Retina (tissue), 1 donor: ENCODE results near the gene RAD51D.

Experiments used
- DNase-seq: peaks from one replicate; pipeline ENCODE4 v3.0.0-alpha.2; 2016

Gene RAD51D

GRCh38 chr17:35089586-35090296, 29.9 kb downstream of the RAD51D start:
- DNase-seq: no peak

GRCh38 chr17:35088881-35089585, 30.6 kb downstream of the RAD51D start:
- peak; percentile 87 for DNase-seq

- peak; percentile 87 for DNase-seq
These were observed 31.2 kb downstream of the RAD51D start for GRCh38 chr17:35088356-35088880.

- DNase-seq: no peak
These were observed 31.8 kb downstream of the RAD51D start for GRCh38 chr17:35087731-35088355.

- no peak for DNase-seq
These were observed 32.6 kb downstream of the RAD51D start for GRCh38 chr17:35086931-35087573.

GRCh38 chr17:35086164-35086563, 33.5 kb downstream of the RAD51D start:
- no peak for DNase-seq

GRCh38 chr17:35084987-35085386, 34.7 kb downstream of the RAD51D start:
- DNase-seq: no peak

- DNase-seq: no peak
These were observed 36.6 kb downstream of the RAD51D start for GRCh38 chr17:35083071-35083470.

GRCh38 chr17:35082073-35082657, 37.5 kb downstream of the RAD51D start:
- DNase-seq: no peak

- DNase-seq: no peak
These were observed 38.0 kb downstream of the RAD51D start for GRCh38 chr17:35081638-35082037.

GRCh38 chr17:35080536-35080935, 39.1 kb downstream of the RAD51D start:
- no peak for DNase-seq

GRCh38 chr17:35079547-35080423, 39.9 kb downstream of the RAD51D start:
- no peak for DNase-seq

GRCh38 chr17:35076874-35077273, 42.8 kb downstream of the RAD51D start:
- DNase-seq: no peak

- DNase-seq: no peak
These were observed 44.7 kb downstream of the RAD51D start for GRCh38 chr17:35074711-35075707.

GRCh38 chr17:35073991-35074627, 45.6 kb downstream of the RAD51D start:
- DNase-seq: no peak

GRCh38 chr17:35073183-35073790, 46.4 kb downstream of the RAD51D start:
- DNase-seq: no peak

GRCh38 chr17:35069311-35069710, 50.3 kb downstream of the RAD51D start:
- no peak for DNase-seq

GRCh38 chr17:35068249-35068648, 51.4 kb downstream of the RAD51D start:
- DNase-seq: no peak

GRCh38 chr17:35065880-35066279, 53.8 kb downstream of the RAD51D start:
- DNase-seq: no peak
